WERI-Rb-1 (cell line): ENCODE data around the gene ZNF69.
"Not testable (repeated sequence)": the region's sequence is repeated elsewhere in the genome, so short reads cannot be mapped to it uniquely, and the experiment has no call there.

ENCODE experiments used
- DNase-seq: peaks from one replicate; pipeline ENCODE4 v3.0.0-alpha.2; 2020
- H3K27ac ChIP-seq: fragments of 250-450 bp; sonication (Bioruptor Pico); 2 replicates; pipeline ENCODE4 v1.5.1; 2020; ENCODE audit warnings: mild to moderate bottlenecking, moderate library complexity
- H3K27me3 ChIP-seq: fragments of 250-450 bp; sonication (Bioruptor Pico); 2 replicates; pipeline ENCODE4 v1.5.1; 2021; ENCODE audit warnings: mild to moderate bottlenecking, low read depth, moderate library complexity; ENCODE audit not compliant: insufficient read depth, severe bottlenecking
- H3K36me3 ChIP-seq: fragments of 250-450 bp; sonication (Bioruptor Pico); 2 replicates; pipeline ENCODE4 v1.5.1; 2020; ENCODE audit warnings: mild to moderate bottlenecking, moderate library complexity
- H3K4me3 ChIP-seq: 2 replicates; pipeline ENCODE4 v1.5.1; 2011; ENCODE audit warnings: low read depth, mild to moderate bottlenecking, control low read depth, low read length
- H3K9me3 ChIP-seq: fragments of 250-450 bp; sonication (Bioruptor Pico); 2 replicates; pipeline ENCODE4 v1.5.1; 2021; ENCODE audit warnings: mild to moderate bottlenecking, moderate library complexity; ENCODE audit not compliant: severe bottlenecking
- CTCF ChIP-seq: IDR thresholded peaks from 2 replicates; pipeline ENCODE4 v1.5.1; 2011; ENCODE audit warnings: low read depth, mild to moderate bottlenecking, control low read depth, inconsistent platforms, low read length

The ZNF69 gene

DNA sequence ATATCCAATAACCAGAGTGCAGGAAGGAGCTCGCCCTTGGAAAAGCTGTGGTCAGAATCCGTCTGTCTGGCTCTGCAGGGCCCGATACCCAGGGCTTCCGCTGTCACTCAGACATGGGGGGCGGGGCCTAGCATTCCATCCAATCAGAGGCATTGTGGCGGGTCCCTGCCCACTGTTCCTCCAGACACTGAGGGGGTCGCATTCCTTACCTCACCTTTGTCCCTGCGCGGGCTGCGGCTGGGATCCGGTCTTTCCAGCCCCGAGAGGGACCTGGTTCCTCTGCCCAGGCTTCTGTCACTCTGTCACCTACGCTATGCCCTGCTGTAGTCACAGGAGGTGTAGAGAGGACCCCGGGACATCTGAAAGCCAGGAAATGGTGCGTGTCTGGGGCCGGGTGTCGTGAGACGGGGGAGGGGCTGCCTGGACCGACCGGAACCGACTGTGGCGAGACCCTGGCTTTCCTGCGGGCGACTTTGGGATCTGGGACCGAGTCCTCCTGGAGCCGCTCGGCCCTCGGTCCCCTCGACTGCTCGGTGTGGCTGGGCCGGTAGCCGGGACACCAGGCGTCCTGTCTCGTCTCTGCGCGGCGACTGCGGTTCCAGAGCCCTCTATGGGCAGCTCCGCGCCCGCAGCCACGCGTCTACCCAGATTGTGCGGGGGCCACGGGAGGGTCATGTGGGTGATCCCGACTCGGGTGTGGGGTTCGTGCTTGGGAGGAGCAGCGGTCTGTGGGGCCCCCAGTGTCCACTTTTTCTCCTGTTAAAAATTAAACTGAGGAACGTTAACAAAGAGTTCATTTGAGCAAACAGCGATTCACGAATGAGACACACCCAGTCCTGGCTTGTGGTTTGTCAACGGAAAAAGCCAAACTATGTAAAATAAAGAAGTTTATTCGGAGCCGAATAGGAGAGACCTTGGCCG lies at the start of gene ZNF69:
ZNF69 (plus strand) TSS at position 172 of the 921 bp plus-strand sequence; CDS start at position 314, 142 bp downstream.
- H3K27me3 ChIP-seq: no peaks in the 10 kb centered on the region

GRCh38 chr19:11843722-11844121 lies 43.9 kb upstream of the ZNF69 start:
- Histone ChIP-seq H3K4me3 (no peak overlapping the region), H3K9me3 (no peaks in the 10 kb centered on the region), H3K27me3 (no peaks in the 10 kb centered on the region), H3K36me3 (no peaks in the 10 kb centered on the region), H3K27ac (no peak overlapping the region)
- no peak for DNase-seq
- TF ChIP-seq CTCF: no peak

More for the DNA sequence above, at the start of gene ZNF69:
- peak; percentile 96 for DNase-seq
- H3K9me3 ChIP-seq: peaks cover 5% of the 10 kb centered on the region
- peak; percentile 49 for TF ChIP-seq CTCF
- peak within 1 kb of the TSS; percentile 90 for H3K27ac ChIP-seq
- H3K4me3 ChIP-seq: peak within 1 kb of the TSS; percentile 85
- H3K36me3 ChIP-seq: peaks cover 2% of the 10 kb centered on the region; the same call in 1 of the 2 replicates

DNA sequence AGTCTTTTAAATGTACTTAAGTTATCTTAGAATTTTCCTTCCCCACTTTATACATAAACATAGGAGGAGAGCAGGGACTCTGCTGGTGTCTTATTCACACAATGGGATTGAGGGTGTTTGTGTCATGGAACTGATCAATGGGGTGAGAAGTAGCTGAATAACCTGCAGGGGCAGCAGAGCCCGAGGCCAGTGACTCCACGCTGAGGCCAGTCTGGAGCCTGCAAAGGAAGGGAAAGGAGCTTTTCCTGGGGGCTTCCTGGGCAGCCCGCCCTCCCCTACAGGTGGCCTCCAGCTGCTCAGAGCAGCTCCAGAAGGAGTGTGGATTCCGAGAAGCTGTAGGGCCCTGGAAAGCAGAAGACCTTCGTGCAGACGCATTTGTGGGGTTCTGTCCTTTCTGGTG lies 40.0 kb upstream of the ZNF69 start:
- not testable (repeated sequence) for H3K9me3 ChIP-seq, H3K27me3 ChIP-seq
- peaks cover 11% of the 10 kb centered on the region for H3K36me3 ChIP-seq
- TF ChIP-seq CTCF: peak; percentile 51
- peak; percentile 82 for DNase-seq
- peak overlapping the region; percentile 86 for H3K27ac ChIP-seq
- peak overlapping the region; percentile 89 for H3K4me3 ChIP-seq

DNA sequence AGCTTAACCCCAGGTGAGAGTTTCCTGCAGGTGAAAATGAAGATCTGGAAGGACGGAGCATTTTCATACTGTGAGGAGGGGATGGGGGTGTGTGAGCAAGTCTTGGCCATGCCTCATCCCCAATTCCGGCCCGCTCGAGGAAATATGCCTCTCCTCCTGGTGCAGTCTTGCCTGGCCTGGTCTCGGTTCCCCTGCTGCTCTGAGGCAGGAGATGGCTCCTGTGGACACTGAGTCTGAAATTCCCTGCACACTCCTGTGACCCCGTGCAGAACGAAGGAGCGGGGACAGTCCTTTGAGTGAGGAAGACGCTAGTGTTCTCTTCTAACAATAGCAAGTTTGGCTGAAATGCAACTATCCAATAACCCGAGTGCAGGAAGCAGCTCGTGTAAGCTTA lies 39.4 kb upstream of the ZNF69 start:
- H3K36me3 ChIP-seq: peaks cover 17% of the 10 kb centered on the region
- H3K4me3 ChIP-seq: peak overlapping the region; percentile 89
- no peaks in the 10 kb centered on the region for H3K9me3 ChIP-seq
- DNase-seq: no peak
- H3K27ac ChIP-seq: peak overlapping the region; percentile 86
- no peaks in the 10 kb centered on the region for H3K27me3 ChIP-seq
- TF ChIP-seq CTCF: no peak

DNA sequence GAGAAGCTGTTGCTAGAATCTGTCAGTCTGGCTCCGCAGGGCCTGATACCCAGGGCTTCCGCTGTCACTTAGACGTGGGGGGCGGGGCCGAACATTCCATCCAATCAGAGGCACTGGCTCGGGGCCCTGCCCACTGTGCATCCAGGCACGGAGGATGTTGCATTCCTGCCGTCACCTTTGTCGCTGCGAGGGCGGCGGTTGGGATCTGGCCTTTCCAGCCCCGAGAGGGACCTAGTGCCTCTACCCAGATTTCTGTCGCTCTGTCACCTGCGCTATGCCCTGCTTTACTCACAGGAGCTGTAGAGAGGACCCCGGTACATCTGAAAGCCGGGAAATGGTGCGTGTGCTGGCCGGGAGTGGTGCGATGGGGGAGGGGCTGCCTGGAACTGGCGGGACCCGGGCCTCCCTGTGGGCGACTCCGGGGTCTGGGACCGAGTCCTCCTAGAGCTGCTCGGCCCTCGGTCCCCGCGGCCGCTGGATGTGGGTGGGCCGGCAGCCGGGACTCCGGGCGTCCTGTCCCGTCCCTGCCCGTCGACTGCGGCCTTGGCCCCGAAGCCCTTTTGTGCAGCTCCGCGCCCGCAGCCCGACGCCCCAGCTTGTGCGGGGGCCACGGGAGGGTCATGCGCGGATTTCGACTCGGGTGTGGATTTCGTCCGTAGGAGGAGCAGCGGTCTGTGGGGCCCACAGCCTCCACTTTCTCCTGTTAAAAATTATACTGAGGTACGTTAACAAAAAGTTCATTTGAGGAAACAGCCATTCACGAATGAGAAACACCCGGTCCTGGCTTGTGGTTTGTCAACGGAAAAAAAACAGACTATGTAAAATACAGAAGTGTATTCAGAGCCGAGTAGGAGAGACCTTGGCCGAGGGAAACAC lies 38.8 kb upstream of the ZNF69 start, which contains the start of gene ZNF439:
ZNF439 (plus strand) TSS at position 133 of the 876 bp plus-strand sequence; CDS start at position 275, 142 bp downstream.
- Histone ChIP-seq H3K4me3 (peak within 1 kb of the TSS; percentile 89), H3K27ac (peak within 1 kb of the TSS; percentile 86), H3K9me3 (no peaks in the 10 kb centered on the region), H3K36me3 (peaks cover 23% of the 10 kb centered on the region), H3K27me3 (no peaks in the 10 kb centered on the region)
- no peak for TF ChIP-seq CTCF
- peak; percentile 98 for DNase-seq

DNA sequence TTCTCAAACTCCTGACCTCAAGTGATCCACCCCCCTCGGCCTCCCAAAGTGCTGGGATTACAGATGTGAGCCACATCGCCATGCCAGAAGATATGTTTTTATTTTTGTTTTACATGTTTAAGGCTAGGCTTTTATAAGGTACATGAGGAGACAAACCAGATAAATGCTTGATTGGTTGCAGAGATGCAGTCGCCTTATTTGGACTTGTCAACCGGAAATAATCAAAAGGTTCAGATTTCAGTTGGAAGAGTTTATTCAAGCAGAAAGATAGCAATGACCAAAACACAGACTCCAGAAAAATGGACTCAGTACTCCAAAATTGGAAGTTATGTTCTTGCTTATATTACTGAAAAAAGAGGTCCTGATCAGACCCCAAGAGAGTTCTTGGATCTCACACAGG lies 37.3 kb upstream of the ZNF69 start:
- H3K27me3 ChIP-seq, H3K4me3 ChIP-seq, H3K27ac ChIP-seq, H3K9me3 ChIP-seq, DNase-seq: not testable (repeated sequence)
- peaks cover 32% of the 10 kb centered on the region for H3K36me3 ChIP-seq
